BE2C (cell line): Measurements from ENCODE around the gene KLHL1.

Experiments used
- DNase-seq: peaks from one replicate; pipeline ENCODE4 v3.0.0-alpha.2; 2020
- H3K27me3 ChIP-seq: fragments of 250-450 bp; sonication (Bioruptor Pico); 2 replicates; pipeline ENCODE4 v1.5.1; 2020; ENCODE audit warnings: mild to moderate bottlenecking
- H3K36me3 ChIP-seq: fragments of 250-450 bp; sonication (Bioruptor Pico); 2 replicates; pipeline ENCODE4 v1.5.1; 2020; ENCODE audit warnings: mild to moderate bottlenecking
- H3K4me1 ChIP-seq: fragments of 250-450 bp; sonication (Bioruptor Pico); 2 replicates; pipeline ENCODE4 v1.5.1; 2020
- H3K4me3 ChIP-seq: 2 replicates; pipeline ENCODE4 v1.5.1; 2011; ENCODE audit warnings: low read depth, low read length
- H3K9me3 ChIP-seq: fragments of 250-450 bp; sonication (Bioruptor Pico); 2 replicates; pipeline ENCODE4 v1.5.1; 2020
- CTCF ChIP-seq: IDR thresholded peaks from 2 replicates; pipeline ENCODE4 v1.5.1; 2012; ENCODE audit warnings: mild to moderate bottlenecking, low read depth, low read length

Gene KLHL1

GRCh38 chr13:70027551-70027950 lies 80.7 kb downstream of the KLHL1 start:
- no peaks in the 10 kb centered on the region for H3K36me3 ChIP-seq
- H3K9me3 ChIP-seq, result no peaks in the 10 kb centered on the region
- no peaks in the 10 kb centered on the region for H3K27me3 ChIP-seq
- no peak for TF ChIP-seq CTCF
- no peaks in the 10 kb centered on the region for H3K4me1 ChIP-seq
- DNase-seq, result no peak
- no peak overlapping the region for H3K4me3 ChIP-seq

- H3K27me3 ChIP-seq, result no peaks in the 10 kb centered on the region
- H3K9me3 ChIP-seq, result no peaks in the 10 kb centered on the region
- H3K4me3 ChIP-seq, result no peak overlapping the region
- H3K4me1 ChIP-seq, result no peaks in the 10 kb centered on the region
- no peak for DNase-seq
- no peaks in the 10 kb centered on the region for H3K36me3 ChIP-seq
- no peak for TF ChIP-seq CTCF
Observed at GRCh38 chr13:70023516-70023915, 84.7 kb downstream of the KLHL1 start.

- no peaks in the 10 kb centered on the region for H3K9me3 ChIP-seq
- TF ChIP-seq CTCF, result no peak
- H3K36me3 ChIP-seq, result no peaks in the 10 kb centered on the region
- H3K4me3 ChIP-seq, result no peak overlapping the region
- DNase-seq, result no peak
- H3K4me1 ChIP-seq, result no peaks in the 10 kb centered on the region
- no peaks in the 10 kb centered on the region for H3K27me3 ChIP-seq
Observed at GRCh38 chr13:70022646-70023045, 85.6 kb downstream of the KLHL1 start.

GRCh38 chr13:70016116-70016515 lies 92.1 kb downstream of the KLHL1 start:
- H3K36me3 ChIP-seq, result no peaks in the 10 kb centered on the region
- no peaks in the 10 kb centered on the region for H3K27me3 ChIP-seq
- no peak for TF ChIP-seq CTCF
- no peak overlapping the region for H3K4me3 ChIP-seq
- no peaks in the 10 kb centered on the region; the same call in 1 of the 2 replicates for H3K9me3 ChIP-seq
- DNase-seq, result no peak
- no peaks in the 10 kb centered on the region for H3K4me1 ChIP-seq

- no peak for TF ChIP-seq CTCF
- H3K4me3 ChIP-seq, result no peak overlapping the region
- H3K9me3 ChIP-seq, result no peaks in the 10 kb centered on the region; the same call in 1 of the 2 replicates
- H3K27me3 ChIP-seq, result no peaks in the 10 kb centered on the region
- H3K36me3 ChIP-seq, result no peaks in the 10 kb centered on the region
- H3K4me1 ChIP-seq, result no peaks in the 10 kb centered on the region
- DNase-seq, result no peak
Observed at GRCh38 chr13:70014337-70014736, 93.9 kb downstream of the KLHL1 start.

- no peaks in the 10 kb centered on the region for H3K4me1 ChIP-seq
- H3K9me3 ChIP-seq, result no peaks in the 10 kb centered on the region
- H3K27me3 ChIP-seq, result no peaks in the 10 kb centered on the region
- TF ChIP-seq CTCF, result no peak
- no peaks in the 10 kb centered on the region for H3K36me3 ChIP-seq
- no peak for DNase-seq
- no peak overlapping the region for H3K4me3 ChIP-seq
Observed at GRCh38 chr13:69999875-70000274, 108.4 kb downstream of the KLHL1 start.
